ENCODE measurements around the gene INSIG1.

- TF ChIP-seq EZH2 (IDR thresholded peaks at IDR 0.05; ENCODE audit: low read depth, unreplicated experiment) (no peak), CREB1 (CRISPR knock-in tag; IDR thresholded peaks at IDR 0.05; ENCODE audit: low read depth) (no peak), CTCF (conservative IDR thresholded peaks at IDR 0.05; ENCODE audit: low read depth in 2 of 2) (no peak), EZH2phosphoT487 (IDR thresholded peaks at IDR 0.05; ENCODE audit: unreplicated experiment) (no peak), REST (IDR thresholded peaks at IDR 0.05; ENCODE audit: unreplicated experiment) (no peak), NANOG (IDR thresholded peaks at IDR 0.05; ENCODE audit: borderline replicate concordance) (no peak), POLR2AphosphoS5 (IDR thresholded peaks at IDR 0.05; ENCODE audit: low read depth) (no peak), ETS1 (IDR thresholded peaks at IDR 0.05) (no peak), JUNB (IDR thresholded peaks at IDR 0.05; ENCODE audit: unreplicated experiment) (no peak)
Observed at GRCh38 chr7:155270861-155271260, 26.8 kb upstream of the INSIG1 start.

Data from GM23338 (cell line).